ENCODE measurements around the gene SMPD4.
"Not testable (repeated sequence)": the region's sequence is repeated elsewhere in the genome, so short reads cannot be mapped to it uniquely, and the experiment has no call there.

- not testable (repeated sequence) for TF ChIP-seq CTCF, POLR2A (IDR thresholded peaks at IDR 0.05)
Observed at GRCh38 chr2:130136546-130136945, 44.9 kb downstream of the SMPD4 start.

Measured in thyroid gland (tissue), 4 donors.